RWPE2 (cell line): ENCODE results near the gene CXCL6.

Source experiments
- ATAC-seq: fragments of 200-7000 bp; cut with Tn5 transposase; 3 replicates; pipeline ENCODE4 v1.9.1; 2021; ENCODE audit warnings: low read depth
- DNase-seq: peaks from one replicate; pipeline ENCODE4 v3.0.0-alpha.2; 2020; ENCODE audit warnings: low spot score
- H3K27ac ChIP-seq: fragments of 450-650 bp; 2 replicates; pipeline ENCODE4 v1.5.1; 2017; ENCODE audit warnings: mild to moderate bottlenecking; ENCODE audit not compliant: poor library complexity, severe bottlenecking
- H3K27me3 ChIP-seq: fragments of 250-450 bp; sonication (Bioruptor Pico); 2 replicates; pipeline ENCODE4 v1.5.1; 2021; ENCODE audit warnings: mild to moderate bottlenecking, moderate library complexity; ENCODE audit not compliant: insufficient read depth, poor library complexity, severe bottlenecking
- H3K36me3 ChIP-seq: fragments of 250-450 bp; sonication (Bioruptor Pico); 2 replicates; pipeline ENCODE4 v1.5.1; 2020; ENCODE audit warnings: low read depth, mild to moderate bottlenecking, moderate library complexity
- H3K4me1 ChIP-seq: fragments of 250-450 bp; sonication (Bioruptor Pico); 2 replicates; pipeline ENCODE4 v1.5.1; 2021; ENCODE audit warnings: mild to moderate bottlenecking, moderate library complexity; ENCODE audit not compliant: insufficient read depth, poor library complexity, severe bottlenecking
- H3K4me3 ChIP-seq: fragments of 250-450 bp; sonication (Bioruptor Pico); 2 replicates; pipeline ENCODE4 v1.5.1; 2021; ENCODE audit warnings: mild to moderate bottlenecking, moderate library complexity; ENCODE audit not compliant: severe bottlenecking
- H3K9me3 ChIP-seq: fragments of 250-450 bp; sonication (Bioruptor Pico); 2 replicates; pipeline ENCODE4 v1.5.1; 2021; ENCODE audit warnings: mild to moderate bottlenecking, moderate library complexity; ENCODE audit not compliant: severe bottlenecking
- CTCF ChIP-seq: fragments of 450-650 bp; IDR thresholded peaks from one replicate; pipeline ENCODE4 v1.5.1; 2017; ENCODE audit warnings: mild to moderate bottlenecking, moderate library complexity; ENCODE audit not compliant: poor library complexity, severe bottlenecking

The CXCL6 gene

GRCh38 chr4:73803213-73803612 lies 33.3 kb upstream of the CXCL6 start:
- H3K4me1 ChIP-seq: no peaks in the 10 kb centered on the region
- no peaks in the 10 kb centered on the region for H3K9me3 ChIP-seq
- H3K36me3 ChIP-seq: no peaks in the 10 kb centered on the region
- TF ChIP-seq CTCF: no peak
- DNase-seq (no peak), ATAC-seq (no peak)
- H3K4me3 ChIP-seq: no peak overlapping the region
- no peaks in the 10 kb centered on the region for H3K27me3 ChIP-seq
- H3K27ac ChIP-seq: no peak overlapping the region

- DNase-seq: no peak
- Histone ChIP-seq H3K27me3 (no peaks in the 10 kb centered on the region), H3K36me3 (no peaks in the 10 kb centered on the region), H3K27ac (no peak overlapping the region), H3K4me1 (peaks cover 3% of the 10 kb centered on the region), H3K4me3 (no peak overlapping the region), H3K9me3 (no peaks in the 10 kb centered on the region)
- no peak for TF ChIP-seq CTCF
- no peak for ATAC-seq
Observed at GRCh38 chr4:73810191-73810590, 26.3 kb upstream of the CXCL6 start.

- TF ChIP-seq CTCF: no peak
- Histone ChIP-seq H3K27me3 (no peaks in the 10 kb centered on the region), H3K4me1 (peaks cover 8% of the 10 kb centered on the region), H3K36me3 (no peaks in the 10 kb centered on the region), H3K27ac (no peak overlapping the region), H3K4me3 (no peak overlapping the region), H3K9me3 (no peaks in the 10 kb centered on the region)
- DNase-seq (no peak), ATAC-seq (no peak)
Observed at GRCh38 chr4:73811841-73812240, 24.6 kb upstream of the CXCL6 start.

GRCh38 chr4:73814679-73815078 lies 21.8 kb upstream of the CXCL6 start:
- H3K27me3 ChIP-seq: no peaks in the 10 kb centered on the region
- ATAC-seq (peak; percentile 49; the same call in 1 of the 3 replicates), DNase-seq (no peak)
- no peaks in the 10 kb centered on the region for H3K36me3 ChIP-seq
- no peaks in the 10 kb centered on the region for H3K9me3 ChIP-seq
- peaks cover 8% of the 10 kb centered on the region for H3K4me1 ChIP-seq
- peak overlapping the region; percentile 63 for H3K27ac ChIP-seq
- TF ChIP-seq CTCF: no peak
- no peak overlapping the region for H3K4me3 ChIP-seq

GRCh38 chr4:73815145-73815544 lies 21.3 kb upstream of the CXCL6 start:
- H3K9me3 ChIP-seq: no peaks in the 10 kb centered on the region
- H3K27ac ChIP-seq: peak overlapping the region; percentile 63
- DNase-seq (no peak), ATAC-seq (peak; percentile 57; the same call in 2 of the 3 replicates)
- H3K36me3 ChIP-seq: no peaks in the 10 kb centered on the region
- no peak for TF ChIP-seq CTCF
- H3K4me1 ChIP-seq: peaks cover 8% of the 10 kb centered on the region
- H3K4me3 ChIP-seq: no peak overlapping the region
- no peaks in the 10 kb centered on the region for H3K27me3 ChIP-seq
